ENCODE results near the gene KMT2E.

Gene KMT2E

DNA sequence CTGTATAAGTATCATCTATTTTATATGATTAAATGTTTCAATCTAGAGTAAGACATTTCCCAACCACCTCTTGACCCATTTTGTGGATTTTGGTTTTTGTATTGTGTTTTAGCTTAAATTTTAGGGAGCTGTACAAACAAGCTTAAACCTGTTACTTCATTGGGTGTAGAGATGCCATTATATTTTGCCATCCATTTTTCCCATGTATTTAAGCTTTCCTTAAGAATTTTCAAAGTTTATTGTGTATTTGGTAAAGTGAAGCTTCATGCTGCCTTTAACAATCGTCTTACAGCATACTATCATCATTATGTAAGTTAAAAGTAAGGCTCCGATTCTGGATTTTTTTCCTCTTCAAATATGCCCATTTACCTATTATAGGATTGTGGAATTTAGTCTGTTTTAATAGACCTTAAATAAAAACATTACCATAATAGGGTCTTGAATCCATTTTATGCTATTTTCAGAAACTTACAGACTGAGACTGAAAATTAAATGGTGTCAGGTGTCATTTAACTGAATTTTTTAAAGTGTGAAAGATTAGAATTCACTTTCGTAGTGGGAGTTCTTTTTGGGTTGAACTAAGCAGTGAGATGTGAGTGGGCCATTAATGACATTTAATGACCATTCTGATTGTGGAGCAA lies 2.2 kb downstream of the KMT2E start:
- H3K27ac ChIP-seq = no peak overlapping the region; the same call in 1 of the 2 replicates
- no peak for TF ChIP-seq ZFX (IDR thresholded peaks at IDR 0.05; ENCODE audit: borderline replicate concordance)
- TF ChIP-seq, protein P1, sequence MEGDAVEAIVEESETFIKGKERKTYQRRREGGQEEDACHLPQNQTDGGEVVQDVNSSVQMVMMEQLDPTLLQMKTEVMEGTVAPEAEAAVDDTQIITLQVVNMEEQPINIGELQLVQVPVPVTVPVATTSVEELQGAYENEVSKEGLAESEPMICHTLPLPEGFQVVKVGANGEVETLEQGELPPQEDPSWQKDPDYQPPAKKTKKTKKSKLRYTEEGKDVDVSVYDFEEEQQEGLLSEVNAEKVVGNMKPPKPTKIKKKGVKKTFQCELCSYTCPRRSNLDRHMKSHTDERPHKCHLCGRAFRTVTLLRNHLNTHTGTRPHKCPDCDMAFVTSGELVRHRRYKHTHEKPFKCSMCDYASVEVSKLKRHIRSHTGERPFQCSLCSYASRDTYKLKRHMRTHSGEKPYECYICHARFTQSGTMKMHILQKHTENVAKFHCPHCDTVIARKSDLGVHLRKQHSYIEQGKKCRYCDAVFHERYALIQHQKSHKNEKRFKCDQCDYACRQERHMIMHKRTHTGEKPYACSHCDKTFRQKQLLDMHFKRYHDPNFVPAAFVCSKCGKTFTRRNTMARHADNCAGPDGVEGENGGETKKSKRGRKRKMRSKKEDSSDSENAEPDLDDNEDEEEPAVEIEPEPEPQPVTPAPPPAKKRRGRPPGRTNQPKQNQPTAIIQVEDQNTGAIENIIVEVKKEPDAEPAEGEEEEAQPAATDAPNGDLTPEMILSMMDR (IDR thresholded peaks at IDR 0.05) = no peak

DNA sequence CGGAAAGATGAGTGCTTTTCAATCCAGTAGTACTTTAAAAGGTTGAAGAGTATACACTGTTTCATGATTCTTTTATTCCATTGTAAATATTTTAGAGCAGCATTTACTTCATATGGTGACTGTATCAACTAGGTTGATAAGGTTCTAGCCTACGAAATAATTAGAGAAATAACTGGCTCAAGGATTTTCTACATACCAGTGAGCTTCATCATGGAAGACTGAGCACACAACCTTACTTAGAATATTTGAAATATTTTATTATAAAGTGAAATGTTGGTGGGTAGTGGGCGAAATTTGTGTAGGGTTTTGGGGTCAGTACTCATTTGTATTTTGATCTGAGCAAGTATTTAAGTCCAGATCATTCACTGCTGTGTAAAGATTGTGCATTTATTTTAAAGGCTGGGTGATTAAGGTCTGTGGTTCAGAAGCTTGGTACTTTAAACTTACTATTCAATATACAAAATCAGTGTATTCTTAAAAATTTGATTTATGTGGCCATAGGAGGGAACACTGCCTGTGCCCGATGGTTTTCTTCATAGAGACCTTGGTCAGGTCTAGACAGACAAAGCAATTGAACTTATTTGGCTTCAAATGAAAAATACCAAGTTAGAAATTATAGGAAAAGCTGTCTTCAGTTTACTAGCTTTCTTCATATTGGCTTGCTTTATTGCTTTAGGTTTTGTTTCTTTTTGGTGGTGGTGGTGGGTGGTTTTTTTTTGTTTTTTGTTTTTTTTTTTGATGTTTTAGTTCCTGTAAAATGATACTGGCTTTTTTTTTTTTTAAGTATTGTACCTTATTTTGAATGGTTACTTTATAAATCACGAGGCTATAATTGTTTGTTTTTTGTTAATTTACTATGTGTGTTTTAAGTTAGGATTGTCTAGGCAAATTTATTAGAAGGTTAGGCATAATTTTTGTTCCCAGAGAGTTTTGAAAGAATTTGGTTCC lies 3.0 kb downstream of the KMT2E start:
- no peak overlapping the region for H3K27ac ChIP-seq
- TF ChIP-seq, protein P1 (IDR thresholded peaks at IDR 0.05) = no peak
- no peak for TF ChIP-seq ZFX (IDR thresholded peaks at IDR 0.05; ENCODE audit: borderline replicate concordance)

DNA sequence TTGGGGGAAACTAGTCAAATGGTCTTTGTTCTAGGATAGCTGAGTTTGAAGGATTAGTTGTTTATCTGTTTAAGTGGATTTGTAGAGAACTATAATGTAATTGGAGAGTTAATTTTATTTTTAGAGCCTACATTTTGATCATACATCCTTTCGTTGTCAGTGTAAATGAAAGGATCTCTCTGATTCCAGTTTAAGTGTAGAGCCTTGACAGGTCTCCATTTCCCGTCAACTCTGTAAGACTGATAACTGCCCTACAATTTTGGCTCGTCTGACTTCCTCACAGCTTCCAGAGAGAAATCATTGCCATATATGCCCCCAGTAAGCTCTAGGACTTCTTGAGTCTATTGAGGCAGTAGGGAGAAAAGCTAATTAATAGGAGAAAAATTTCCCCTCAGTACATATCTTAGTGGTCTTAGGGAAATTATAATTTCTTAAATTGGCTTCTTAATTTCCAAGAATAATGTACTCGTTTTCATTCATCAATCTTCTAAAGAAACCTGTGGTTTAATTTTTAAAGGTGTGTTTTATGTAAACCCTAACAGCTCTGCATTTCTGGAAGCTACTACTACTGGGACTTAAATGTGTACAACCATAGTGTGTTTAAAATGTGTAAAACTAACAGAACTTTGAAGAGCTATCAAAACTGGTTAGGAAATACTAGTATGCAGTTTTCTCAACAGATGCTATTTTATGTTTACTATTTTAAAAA lies 3.8 kb downstream of the KMT2E start:
- TF ChIP-seq, protein P1 (IDR thresholded peaks at IDR 0.05) = no peak
- no peak for TF ChIP-seq ZFX (IDR thresholded peaks at IDR 0.05; ENCODE audit: borderline replicate concordance)
- H3K27ac ChIP-seq = no peak overlapping the region

DNA sequence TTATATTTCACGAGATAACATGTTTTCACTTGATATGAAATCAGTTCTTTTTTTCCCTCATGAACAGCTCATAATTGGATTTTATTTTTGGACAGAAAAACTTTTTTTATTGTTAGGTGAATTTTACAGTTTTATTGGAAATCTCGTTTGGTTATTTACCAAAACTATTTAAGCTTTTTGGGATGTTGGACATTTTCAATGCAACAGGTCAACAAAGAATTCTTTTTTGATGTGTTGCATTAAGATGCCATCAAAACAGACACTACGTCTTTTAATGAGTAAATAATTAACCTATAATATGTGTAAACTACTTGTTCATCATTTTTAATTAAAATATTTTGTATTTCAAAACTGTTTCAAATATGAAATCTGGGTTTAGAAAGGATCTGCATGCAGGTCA lies 5.3 kb downstream of the KMT2E start:
- TF ChIP-seq ZFX (IDR thresholded peaks at IDR 0.05; ENCODE audit: borderline replicate concordance) = no peak
- TF ChIP-seq, protein P1 (IDR thresholded peaks at IDR 0.05) = no peak
- no peak overlapping the region for H3K27ac ChIP-seq

DNA sequence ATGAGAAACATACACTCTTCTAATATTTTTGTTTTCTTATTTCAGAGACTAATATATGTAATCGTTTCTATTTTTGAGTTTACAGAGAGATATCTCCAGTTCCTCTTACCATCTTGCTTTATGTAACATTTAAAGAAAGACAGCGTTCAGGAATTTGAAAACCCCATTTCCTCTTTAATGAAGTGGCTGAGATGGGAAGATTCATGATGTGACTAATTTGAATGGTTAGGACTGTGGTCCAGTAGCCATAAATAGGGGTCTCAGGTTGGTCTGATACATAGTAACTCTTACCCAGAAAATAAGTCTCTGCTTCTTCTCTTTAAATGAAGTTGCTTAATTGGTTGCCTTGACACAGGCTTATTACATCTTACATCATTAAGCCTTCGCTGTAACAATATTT lies 6.9 kb downstream of the KMT2E start:
- no peak overlapping the region for H3K27ac ChIP-seq
- no peak for TF ChIP-seq ZFX (IDR thresholded peaks at IDR 0.05; ENCODE audit: borderline replicate concordance)
- TF ChIP-seq, protein P1 (IDR thresholded peaks at IDR 0.05) = no peak

DNA sequence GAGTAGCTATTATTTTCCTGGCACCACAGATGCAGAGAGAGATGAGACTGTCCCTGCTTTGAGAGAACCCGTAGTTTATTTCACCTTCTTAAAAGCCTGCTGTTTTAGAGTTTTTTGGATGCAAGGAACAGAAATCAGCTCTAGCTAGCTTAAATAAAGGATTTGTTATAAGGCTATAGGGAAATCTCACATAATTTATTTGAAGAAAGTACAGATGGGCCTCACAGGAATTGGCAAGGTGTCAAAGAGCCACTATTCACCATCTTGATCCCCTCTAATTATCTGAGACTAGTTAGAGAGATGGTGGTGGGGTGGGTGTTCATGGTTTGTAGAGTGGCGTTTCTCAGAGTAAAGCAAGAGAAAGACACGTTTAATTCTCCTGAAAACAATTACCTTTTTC lies 7.3 kb downstream of the KMT2E start:
- H3K27ac ChIP-seq = no peak overlapping the region
- TF ChIP-seq ZFX (IDR thresholded peaks at IDR 0.05; ENCODE audit: borderline replicate concordance) = no peak
- TF ChIP-seq, protein P1 (IDR thresholded peaks at IDR 0.05) = no peak
